Activated naive CD4-positive, alpha-beta T cell (primary cell): ENCODE measurements around the gene DCDC1.

ENCODE experiments used
- DNase-seq, 4 experiments: peaks; one replicate each; lab custom pipeline; 2025; lab: John Stamatoyannopoulos, UW

Gene DCDC1

GRCh38 chr11:30837252-30837651 lies 532.3 kb downstream of the DCDC1 start:
- no peak for DNase-seq

GRCh38 chr11:30832831-30833230 lies 536.7 kb downstream of the DCDC1 start:
- DNase-seq: no peak

GRCh38 chr11:30830681-30831080 lies 538.9 kb downstream of the DCDC1 start:
- DNase-seq: no peak

GRCh38 chr11:30826911-30827310 lies 542.6 kb downstream of the DCDC1 start:
- DNase-seq: no peak

- DNase-seq: no peak
Measured at GRCh38 chr11:30825723-30826122, 543.8 kb downstream of the DCDC1 start.

- no peak for DNase-seq
Measured at GRCh38 chr11:30823119-30823518, 546.4 kb downstream of the DCDC1 start.

- DNase-seq: no peak
Measured at GRCh38 chr11:30821438-30821965, 548.0 kb downstream of the DCDC1 start.

- DNase-seq: no peak
Measured at GRCh38 chr11:30818721-30819120, 550.8 kb downstream of the DCDC1 start.

DNA sequence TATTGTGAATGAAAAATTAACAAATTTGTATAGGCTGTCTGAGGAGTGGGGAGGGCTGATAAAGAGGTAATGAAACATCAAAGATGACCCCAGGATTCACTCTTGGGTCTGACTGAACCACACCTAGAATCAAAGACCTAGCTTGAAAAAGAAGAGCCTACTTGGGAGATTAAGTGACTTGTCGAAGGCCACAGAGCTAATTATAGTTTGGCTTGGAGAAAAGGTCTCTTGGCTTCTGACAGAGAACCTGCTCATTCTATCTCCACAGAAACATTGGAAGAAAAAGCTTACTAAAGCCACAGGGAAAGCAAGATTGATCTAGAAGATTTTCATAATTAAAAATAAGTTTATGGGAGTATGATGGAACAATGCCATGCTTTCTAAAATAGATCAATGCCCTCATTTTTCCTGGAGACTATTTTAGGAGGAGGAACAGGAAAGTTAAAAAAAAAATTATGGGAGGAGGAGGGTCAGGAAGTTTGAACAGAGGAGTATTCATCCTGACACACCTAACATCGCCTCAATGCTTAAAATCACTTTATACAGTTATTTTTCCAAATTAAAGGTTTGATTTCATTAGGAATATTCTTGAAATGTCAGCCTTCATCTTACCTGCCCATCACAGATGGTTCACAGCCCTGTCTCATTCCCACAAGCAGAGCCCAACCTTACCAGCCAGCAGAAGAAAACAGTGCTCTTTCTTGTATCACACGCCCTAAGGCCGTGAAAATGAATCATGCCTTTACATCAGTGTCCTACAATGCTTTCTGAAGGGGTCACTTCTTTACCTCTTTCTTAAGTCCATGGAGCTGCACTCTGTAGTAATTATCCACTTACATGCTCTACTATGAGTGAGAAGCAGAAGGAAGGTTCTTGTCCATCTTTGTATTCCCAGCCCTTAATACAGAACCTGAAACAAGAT lies 552.3 kb downstream of the DCDC1 start:
- DNase-seq: no peak

- DNase-seq: no peak
Measured at GRCh38 chr11:30815619-30816018, 553.9 kb downstream of the DCDC1 start.

DNA sequence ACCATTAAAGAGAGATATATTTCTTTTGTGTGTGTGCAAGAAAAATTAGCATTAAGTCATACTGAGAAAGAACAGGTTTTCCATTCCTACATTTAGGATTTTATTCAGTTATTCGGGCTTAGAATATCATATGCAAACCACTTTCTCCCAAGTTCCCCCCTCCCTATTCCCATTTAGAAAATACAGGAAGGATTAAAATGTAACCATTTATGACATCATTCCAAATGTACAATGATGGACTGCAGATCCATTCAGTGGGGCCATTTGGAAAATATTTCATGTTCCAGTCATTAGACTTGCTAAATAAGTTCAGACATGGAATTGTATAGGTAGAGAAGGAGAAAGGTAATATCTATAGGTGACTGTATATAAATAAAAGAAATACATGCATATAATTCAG lies 554.8 kb downstream of the DCDC1 start:
- no peak for DNase-seq
